Erythroblast (primary cell): ENCODE data around the gene TBX15.

Experiments
- GATA1 ChIP-seq: IDR thresholded peaks from 2 replicates; pipeline ENCODE4 v1.6.1; 2011; ENCODE audit warnings: low read depth, mild to moderate bottlenecking, control low read depth, low read length, moderate library complexity
- POLR2A ChIP-seq: IDR thresholded peaks from 2 replicates; pipeline ENCODE4 v1.6.1; 2011; ENCODE audit warnings: mild to moderate bottlenecking, low read length

- no peak for TF ChIP-seq POLR2A
- no peak for TF ChIP-seq GATA1
Observed at GRCh38 chr1:118963138-118963455, 25.0 kb downstream of the TBX15 start.
